Stimulated activated CD4-positive, alpha-beta T cell treated with anti-CD3 and anti-CD28 coated beads, Interleukin-2, amount 100 ng/mL, for 4 hours (primary cell): ENCODE measurements around the gene DLK1.

Experiments
- DNase-seq: peaks from one replicate; pipeline ENCODE4 v3.0.0-alpha.2; 2020; ENCODE audit warnings: low read depth

DLK1 gene

GRCh38 chr14:100726550-100727085 lies at the start of gene DLK1:
DLK1 (plus strand) TSS chr14:100726892; CDS start chr14:100727069, 177 bp downstream.
- DNase-seq: no peak

- DNase-seq: no peak
These were observed 49.5 kb upstream of the DLK1 start for GRCh38 chr14:100677152-100677551.

GRCh38 chr14:100677554-100678468 lies 48.9 kb upstream of the DLK1 start:
- DNase-seq: no peak

GRCh38 chr14:100678469-100678828 lies 48.2 kb upstream of the DLK1 start:
- no peak for DNase-seq

GRCh38 chr14:100679153-100679552 lies 47.5 kb upstream of the DLK1 start:
- no peak for DNase-seq

GRCh38 chr14:100679707-100680438 lies 46.8 kb upstream of the DLK1 start:
- no peak for DNase-seq

- DNase-seq: no peak
These were observed 46.1 kb upstream of the DLK1 start for GRCh38 chr14:100680439-100681051.

- no peak for DNase-seq
These were observed 45.6 kb upstream of the DLK1 start for GRCh38 chr14:100681111-100681510.

- no peak for DNase-seq
These were observed 43.9 kb upstream of the DLK1 start for GRCh38 chr14:100682749-100683148.

- no peak for DNase-seq
These were observed 43.1 kb upstream of the DLK1 start for GRCh38 chr14:100683578-100683977.

GRCh38 chr14:100684154-100684553 lies 42.5 kb upstream of the DLK1 start:
- no peak for DNase-seq

GRCh38 chr14:100684961-100685360 lies 41.7 kb upstream of the DLK1 start:
- no peak for DNase-seq

GRCh38 chr14:100686858-100687257 lies 39.8 kb upstream of the DLK1 start:
- DNase-seq: no peak

- DNase-seq: no peak
These were observed 39.3 kb upstream of the DLK1 start for GRCh38 chr14:100687386-100687785.

- no peak for DNase-seq
These were observed 38.6 kb upstream of the DLK1 start for GRCh38 chr14:100688051-100688450.

GRCh38 chr14:100688598-100689461 lies 37.9 kb upstream of the DLK1 start:
- DNase-seq: no peak

GRCh38 chr14:100690672-100691071 lies 36.0 kb upstream of the DLK1 start:
- DNase-seq: no peak

GRCh38 chr14:100691395-100692056 lies 35.2 kb upstream of the DLK1 start:
- DNase-seq: no peak

GRCh38 chr14:100692256-100692655 lies 34.4 kb upstream of the DLK1 start:
- no peak for DNase-seq

- DNase-seq: no peak
These were observed 33.7 kb upstream of the DLK1 start for GRCh38 chr14:100692859-100693558.
